Activated CD4-positive, alpha-beta T cell treated with anti-CD3 and anti-CD28 coated beads for 36 hours (primary cell): ENCODE results near the gene MAP10. TPM values are rescaled to one million over a fixed set of nuclear protein-coding genes. Genes with fewer than 3 reads are reported as not detected.

Source experiments
- total RNA-seq, 2 experiments: library from RNA; stranded (reverse); gene quantifications; one replicate each; pipeline ENCODE4 v1.2.3, GENCODE V29; 2021

Gene MAP10
- total RNA-seq, 2 experiments from 2014 or later, result 1.4 to 1.5 TPM

Other genes with a start within 250 kb of the MAP10 start
- 1 to 10 TPM; 3.7 to 4.0 TPM for gene SIPA1L2, start 175.3 kb upstream of the MAP10 start, total RNA-seq
- 10 to 100 TPM; 37.4 to 51.9 TPM for gene NTPCR, start 145.2 kb downstream of the MAP10 start, total RNA-seq